ENCODE data around the gene RNMT. TPM values are rescaled to one million over a fixed set of nuclear protein-coding genes. Genes with fewer than 3 reads are reported as not detected.
"Not testable (repeated sequence)": the region's sequence is repeated elsewhere in the genome, so short reads cannot be mapped to it uniquely, and the experiment has no call there.

RNMT gene
- total RNA-seq, 4 donors from 2014 or later: 26.7 to 45.9 (median 34.0) TPM

DNA sequence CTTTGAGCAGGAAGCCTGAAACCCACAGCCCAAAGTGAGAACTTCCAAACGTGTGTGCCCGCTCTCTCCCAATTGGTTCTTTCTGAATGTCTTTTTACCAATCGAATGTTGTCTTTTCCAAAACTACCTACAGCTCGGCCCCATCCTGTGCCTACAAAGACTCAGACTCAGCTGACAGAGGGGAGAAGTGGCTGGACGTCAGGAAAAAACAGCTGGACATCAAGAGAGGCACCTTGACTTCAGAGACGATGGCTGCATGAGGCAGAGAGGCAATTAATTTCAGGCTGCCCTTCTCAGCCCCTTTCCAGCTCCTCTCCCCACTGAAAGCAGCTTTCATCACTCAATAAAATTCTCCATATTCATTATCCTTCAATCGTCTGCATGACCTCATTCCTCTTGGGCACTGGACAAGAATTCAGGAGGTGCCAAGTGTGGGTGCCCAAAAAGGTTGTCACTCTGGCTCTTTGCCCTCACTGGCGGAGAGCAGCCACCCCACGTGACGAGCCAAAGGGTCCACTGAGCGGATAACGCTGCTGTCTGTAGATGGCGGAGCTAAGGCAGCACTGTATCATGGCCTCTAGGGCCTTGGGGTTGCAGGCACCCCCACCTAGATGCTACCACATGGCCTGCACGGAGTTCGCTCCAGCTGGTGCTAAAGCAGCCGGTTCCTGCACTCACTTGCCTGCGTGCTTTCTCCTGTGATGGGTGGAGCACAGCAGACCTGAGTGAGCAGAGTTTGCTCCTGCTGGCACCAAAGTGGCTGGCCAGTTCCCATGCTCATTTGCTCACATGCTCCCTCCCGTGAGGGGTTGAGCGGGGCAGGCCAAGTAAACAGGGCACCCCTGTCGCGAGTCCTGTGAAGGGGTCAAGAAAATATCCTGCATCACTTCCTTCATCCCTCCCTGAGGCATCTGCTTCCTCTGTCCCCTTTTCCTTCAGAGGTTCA, 38.0 kb upstream of the RNMT start:
- TF ChIP-seq POLR2A (IDR thresholded peaks at IDR 0.05): no peak
- TF ChIP-seq, protein P1, sequence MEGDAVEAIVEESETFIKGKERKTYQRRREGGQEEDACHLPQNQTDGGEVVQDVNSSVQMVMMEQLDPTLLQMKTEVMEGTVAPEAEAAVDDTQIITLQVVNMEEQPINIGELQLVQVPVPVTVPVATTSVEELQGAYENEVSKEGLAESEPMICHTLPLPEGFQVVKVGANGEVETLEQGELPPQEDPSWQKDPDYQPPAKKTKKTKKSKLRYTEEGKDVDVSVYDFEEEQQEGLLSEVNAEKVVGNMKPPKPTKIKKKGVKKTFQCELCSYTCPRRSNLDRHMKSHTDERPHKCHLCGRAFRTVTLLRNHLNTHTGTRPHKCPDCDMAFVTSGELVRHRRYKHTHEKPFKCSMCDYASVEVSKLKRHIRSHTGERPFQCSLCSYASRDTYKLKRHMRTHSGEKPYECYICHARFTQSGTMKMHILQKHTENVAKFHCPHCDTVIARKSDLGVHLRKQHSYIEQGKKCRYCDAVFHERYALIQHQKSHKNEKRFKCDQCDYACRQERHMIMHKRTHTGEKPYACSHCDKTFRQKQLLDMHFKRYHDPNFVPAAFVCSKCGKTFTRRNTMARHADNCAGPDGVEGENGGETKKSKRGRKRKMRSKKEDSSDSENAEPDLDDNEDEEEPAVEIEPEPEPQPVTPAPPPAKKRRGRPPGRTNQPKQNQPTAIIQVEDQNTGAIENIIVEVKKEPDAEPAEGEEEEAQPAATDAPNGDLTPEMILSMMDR (IDR thresholded peaks at IDR 0.05): no peak
- no peaks in the 10 kb centered on the region for H3K4me1 ChIP-seq
- WGBS, 2 donors: 89 to 96% methylated on average over 20 to 21 of the region's 21 CpGs
- no peaks in the 10 kb centered on the region for H3K9me3 ChIP-seq
- no peaks in the 10 kb centered on the region for H3K36me3 ChIP-seq
- no peak for DNase-seq
- no peak overlapping the region for H3K4me3 ChIP-seq (replicated peaks in 1 of 3)
- intact Hi-C loops (cut with DNase I): no loop called here
- no peak overlapping the region for H3K27ac ChIP-seq
- no peaks in the 10 kb centered on the region for H3K27me3 ChIP-seq

- H3K9me3 ChIP-seq; DNase-seq; intact Hi-C loops (cut with DNase I); H3K36me3 ChIP-seq; H3K4me3 ChIP-seq (replicated peaks in 1 of 3); H3K27me3 ChIP-seq; H3K4me1 ChIP-seq; H3K27ac ChIP-seq: not testable (repeated sequence)
- WGBS, 2 donors: 93 to 99% methylated on average over 9 of the region's 9 CpGs
Measured at GRCh38 chr18:13690060-13690459, 36.4 kb upstream of the RNMT start.

DNA sequence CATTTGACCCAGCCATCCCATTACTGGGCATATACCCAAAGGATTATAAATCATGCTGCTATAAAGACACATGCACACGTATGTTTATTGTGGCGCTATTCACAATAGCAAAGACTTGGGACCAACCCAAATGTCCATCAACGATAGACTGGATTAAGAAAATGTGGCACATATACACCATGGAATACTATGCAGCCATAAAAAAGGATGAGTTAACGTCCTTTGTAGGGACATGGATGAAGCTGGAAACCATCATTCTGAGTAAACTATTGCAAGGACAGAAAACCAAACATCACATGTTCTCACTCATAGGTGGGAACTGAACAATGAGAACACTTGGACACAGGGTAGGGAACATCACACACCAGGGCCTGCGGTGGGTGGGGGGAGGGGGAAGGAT, 31.1 kb upstream of the RNMT start:
- H3K4me3 ChIP-seq (replicated peaks in 1 of 3); H3K36me3 ChIP-seq; H3K27me3 ChIP-seq; H3K4me1 ChIP-seq; intact Hi-C loops (cut with DNase I); H3K27ac ChIP-seq; DNase-seq; H3K9me3 ChIP-seq: not testable (repeated sequence)
- WGBS, 2 donors: 97% methylated on average over 5 of the region's 5 CpGs

- Histone ChIP-seq H3K36me3 (no peaks in the 10 kb centered on the region), H3K4me1 (no peaks in the 10 kb centered on the region), H3K4me3 (replicated peaks in 1 of 3) (no peak overlapping the region), H3K9me3 (no peaks in the 10 kb centered on the region), H3K27ac (no peak overlapping the region), H3K27me3 (no peaks in the 10 kb centered on the region)
- WGBS, 2 donors: 94% methylated on average over 3 of the region's 3 CpGs
- TF ChIP-seq, protein P1 (IDR thresholded peaks at IDR 0.05): no peak
- TF ChIP-seq POLR2A (IDR thresholded peaks at IDR 0.05): no peak
- no peak for DNase-seq
- intact Hi-C loops (cut with DNase I): no loop called here
Measured at GRCh38 chr18:13696961-13697360, 29.5 kb upstream of the RNMT start.

- H3K4me3 ChIP-seq (replicated peaks in 1 of 3): no peak overlapping the region
- H3K36me3 ChIP-seq: no peaks in the 10 kb centered on the region
- TF ChIP-seq, protein P1 (IDR thresholded peaks at IDR 0.05): no peak
- intact Hi-C loops (cut with DNase I): no loop called here
- WGBS, 2 donors: 100% methylated on average over 1 of the region's 1 CpG
- DNase-seq: no peak
- H3K4me1 ChIP-seq: no peaks in the 10 kb centered on the region
- H3K27me3 ChIP-seq: no peaks in the 10 kb centered on the region
- H3K27ac ChIP-seq: no peak overlapping the region
- no peaks in the 10 kb centered on the region for H3K9me3 ChIP-seq
Measured at GRCh38 chr18:13700153-13700552, 26.3 kb upstream of the RNMT start.

DNA sequence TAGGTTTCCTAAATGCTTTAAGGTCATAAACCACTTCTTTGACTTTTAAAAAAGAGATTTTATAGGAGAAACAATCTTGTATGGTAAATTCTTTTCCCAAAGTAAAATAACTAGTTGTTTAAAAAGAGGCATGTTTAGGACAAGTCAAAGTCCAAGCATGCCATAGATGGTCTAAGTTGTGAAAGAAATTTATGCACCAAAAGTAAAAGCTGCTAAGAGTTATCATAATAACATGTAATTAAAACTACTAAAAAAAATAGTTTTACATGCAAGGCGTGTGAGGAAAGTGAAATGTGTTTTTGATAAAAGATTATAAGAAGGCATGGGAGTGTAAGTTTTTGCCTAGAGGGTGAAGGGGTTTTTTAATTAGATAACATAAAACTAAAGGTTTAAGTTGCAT, 22.6 kb upstream of the RNMT start:
- Histone ChIP-seq H3K4me3 (replicated peaks in 1 of 3) (no peak overlapping the region), H3K9me3 (no peaks in the 10 kb centered on the region), H3K36me3 (no peaks in the 10 kb centered on the region), H3K4me1 (no peaks in the 10 kb centered on the region), H3K27me3 (no peaks in the 10 kb centered on the region), H3K27ac (no peak overlapping the region)
- intact Hi-C loops (cut with DNase I): no loop called here
- 95 to 96% methylated on average over 1 of the region's 1 CpG for WGBS, 2 donors
- DNase-seq: no peak
- no peak for TF ChIP-seq POLR2A (IDR thresholded peaks at IDR 0.05)
- TF ChIP-seq, protein P1 (IDR thresholded peaks at IDR 0.05): no peak
